ENCODE data around the gene AHNAK2.
"Not testable (repeated sequence)": the region's sequence is repeated elsewhere in the genome, so short reads cannot be mapped to it uniquely, and the experiment has no call there.

Gene AHNAK2

DNA sequence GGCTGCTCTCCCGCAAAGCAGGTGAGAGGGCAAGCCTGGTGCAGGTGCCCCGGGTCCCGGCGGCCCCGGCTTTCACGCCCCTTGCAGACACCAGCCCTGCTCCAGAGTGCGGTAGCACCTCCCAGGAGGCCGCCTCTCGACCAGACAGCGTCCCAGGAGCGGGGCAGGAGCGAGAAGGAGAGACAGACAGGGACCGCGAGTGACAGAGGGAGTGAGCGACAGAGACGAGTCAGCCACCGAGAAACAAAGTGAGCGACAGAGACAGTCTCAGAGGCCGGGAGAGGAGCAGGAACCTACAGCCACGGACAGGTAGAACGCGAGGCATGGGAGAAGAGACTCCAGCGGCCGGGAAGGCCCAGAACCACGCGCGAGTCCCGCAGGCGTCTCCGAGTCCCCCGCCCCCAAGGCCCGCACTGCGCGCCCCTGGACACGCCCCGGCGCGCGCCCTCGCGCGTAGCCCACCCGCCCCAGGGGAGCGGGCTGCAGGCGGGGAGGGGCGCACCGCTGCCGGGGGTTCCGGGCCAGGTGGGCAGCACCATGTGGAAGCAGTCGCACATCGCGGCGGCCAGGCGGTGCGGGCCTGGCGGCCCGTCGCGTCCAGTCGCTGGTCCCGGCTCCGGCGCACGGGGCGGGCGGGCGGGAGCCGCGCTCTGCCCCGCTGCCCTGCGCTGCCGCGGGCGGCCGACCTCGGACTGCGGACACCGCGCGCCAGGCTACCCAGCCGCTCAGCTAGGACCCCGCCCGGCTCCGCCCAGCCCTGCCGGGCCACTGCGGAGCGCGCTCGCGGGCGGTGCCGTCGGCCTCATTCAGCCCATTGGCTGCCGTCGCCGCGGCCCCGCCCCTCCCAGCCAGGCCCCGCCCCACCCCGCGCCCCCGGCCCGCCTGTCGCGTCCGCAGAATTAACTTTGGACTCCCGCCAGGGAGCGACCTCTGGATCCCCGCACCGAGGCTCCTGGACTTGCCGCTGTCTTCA is at the start of gene AHNAK2:
Gene AHNAK2, minus strand, starts transcription at position 694 of the 973 bp plus-strand sequence. Its CDS starts 137 bp downstream, at position 557.
- DNase-seq (ENCODE audit: low read depth): peak; percentile 75

DNA sequence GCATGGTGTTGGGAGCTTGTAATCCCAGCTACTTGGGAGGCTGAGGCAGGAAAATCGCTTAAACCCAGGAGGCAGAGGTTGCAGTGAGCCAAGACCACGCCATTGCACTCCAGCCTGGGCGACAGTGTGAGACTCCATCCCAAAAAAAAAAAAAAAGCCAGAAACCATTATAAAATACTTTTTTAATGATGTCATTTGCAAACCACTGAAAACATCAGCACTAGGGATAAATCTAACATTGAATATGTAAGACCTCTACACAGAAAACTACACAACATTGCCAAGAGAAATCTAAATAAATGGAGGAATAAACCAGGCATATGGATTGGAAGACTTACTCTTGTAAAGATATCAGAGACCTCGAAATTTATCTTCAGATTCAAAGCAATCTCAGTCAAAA is 49.5 kb upstream of the AHNAK2 start:
- not testable (repeated sequence) for DNase-seq (ENCODE audit: low read depth)

DNA sequence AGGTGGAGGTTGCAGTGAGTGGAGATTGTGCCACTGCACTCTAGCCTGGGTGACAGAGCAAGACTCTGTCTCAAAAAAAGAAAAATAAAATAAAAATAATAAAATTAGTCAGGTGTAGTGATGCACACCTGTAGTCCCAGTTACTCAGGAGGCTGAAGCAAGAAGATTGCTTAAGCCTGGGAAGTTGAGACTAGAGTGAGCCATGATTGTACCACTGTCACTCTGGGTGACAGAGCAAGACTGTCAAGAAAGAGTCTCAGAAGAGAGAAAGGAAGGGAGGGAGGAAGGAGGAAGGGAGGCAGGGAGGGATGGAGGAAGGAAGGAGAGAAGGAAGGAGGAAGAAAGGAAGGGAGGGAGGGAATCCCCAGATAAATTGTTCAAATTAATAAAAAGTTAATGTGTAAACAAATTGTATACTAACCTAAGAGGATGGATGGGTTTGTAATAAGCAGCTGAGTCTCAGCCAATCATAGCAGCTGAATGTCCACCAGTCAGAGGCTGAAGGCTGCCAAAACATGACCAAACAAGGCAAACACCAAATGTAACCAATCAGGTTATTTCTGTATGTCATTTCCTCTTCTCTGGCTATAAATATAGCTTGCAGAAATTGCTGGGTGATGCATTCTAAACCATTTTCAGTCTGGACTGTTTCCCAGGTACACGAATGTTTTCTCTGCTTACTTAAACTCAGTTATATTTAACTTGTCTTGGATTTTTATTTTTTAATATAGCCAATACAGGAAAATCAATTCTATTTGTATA is 48.8 kb upstream of the AHNAK2 start:
- peak; percentile 62 for DNase-seq (ENCODE audit: low read depth)

DNA sequence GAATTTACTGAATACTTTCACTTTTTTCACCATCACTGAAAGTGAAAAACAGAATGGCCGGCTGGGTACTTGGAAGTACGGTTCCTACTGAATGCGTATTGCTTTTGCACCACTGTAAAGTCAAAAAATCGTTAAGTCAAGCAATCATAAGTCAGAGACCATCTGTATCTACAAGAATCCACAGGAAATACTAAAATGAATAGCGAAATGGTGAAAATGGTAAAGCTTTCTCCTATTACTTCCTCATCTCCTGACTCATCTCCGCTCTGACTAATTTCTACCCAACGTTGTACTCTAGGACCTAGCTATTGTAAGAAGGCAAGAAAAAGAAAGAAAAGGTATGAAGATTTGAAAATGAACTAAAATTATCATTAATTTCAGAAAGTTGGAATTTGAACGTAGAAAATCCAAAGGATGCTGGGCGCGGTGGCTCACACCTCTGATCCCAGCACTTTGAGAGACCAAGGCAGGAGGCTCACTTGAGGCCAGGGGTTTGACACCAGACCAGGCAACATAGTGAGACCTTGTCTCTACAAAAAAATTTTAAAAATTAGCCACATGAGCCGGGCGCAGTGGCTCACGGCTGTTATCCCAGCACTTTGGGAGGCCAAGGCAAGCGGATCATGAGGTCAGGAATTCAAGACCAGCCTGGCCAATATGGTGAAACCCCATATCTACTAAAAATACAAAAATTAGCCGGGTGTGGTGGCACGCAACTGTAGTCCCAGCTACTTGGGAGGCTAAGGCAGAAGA is 48.0 kb upstream of the AHNAK2 start:
- DNase-seq (ENCODE audit: low read depth): peak; percentile 93

DNA sequence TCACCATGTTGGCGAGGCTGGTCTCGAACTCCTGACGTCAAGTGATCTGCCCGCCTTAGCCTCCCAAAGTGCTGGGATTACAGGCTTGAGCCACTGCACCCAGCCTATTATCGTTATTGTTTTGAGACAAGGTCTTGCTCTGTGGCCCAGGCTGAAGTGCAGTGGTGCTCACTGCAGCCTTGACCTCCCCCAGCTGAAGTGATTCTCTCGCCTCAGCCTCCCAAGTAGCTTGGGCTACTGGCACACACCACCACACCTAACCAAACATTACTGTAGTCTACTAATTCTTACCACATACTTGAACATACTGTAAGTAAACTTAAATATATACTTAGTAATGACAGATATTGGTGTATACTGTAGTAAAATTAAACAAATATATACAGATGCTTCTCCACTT is 47.3 kb upstream of the AHNAK2 start:
- no peak for DNase-seq (ENCODE audit: low read depth)

DNA sequence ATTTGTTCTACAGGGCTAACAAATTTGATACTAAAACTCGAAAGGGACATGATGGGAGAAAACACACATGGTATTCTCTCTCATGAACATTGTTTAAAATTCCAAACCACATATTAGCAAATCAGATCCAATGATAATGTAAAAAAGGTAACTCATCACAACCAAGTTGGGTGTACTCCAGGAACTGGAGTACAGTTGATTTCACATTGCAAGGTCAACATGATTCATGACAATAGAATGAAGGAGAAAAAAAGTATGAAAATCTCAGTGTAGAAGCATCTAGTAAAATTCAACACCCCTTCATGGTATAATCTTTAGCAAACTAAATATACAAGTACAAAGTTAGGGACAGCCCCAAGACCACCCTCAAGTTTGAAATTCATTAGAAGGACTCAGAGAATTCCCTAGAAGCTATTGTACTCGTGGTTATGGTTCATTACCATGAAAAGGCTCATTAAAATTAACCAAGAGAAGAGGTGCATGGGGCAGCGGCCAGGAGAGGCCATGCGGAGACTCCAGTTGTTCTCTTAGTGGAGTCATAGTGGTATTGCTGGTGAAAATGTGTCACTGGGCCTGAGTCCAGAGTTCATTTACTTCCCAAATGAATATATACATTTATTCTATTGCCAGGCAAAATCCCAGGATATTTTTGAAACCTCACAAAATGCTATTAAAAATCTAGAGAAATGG is 45.8 kb upstream of the AHNAK2 start:
- DNase-seq (ENCODE audit: low read depth): peak; percentile 86

DNA sequence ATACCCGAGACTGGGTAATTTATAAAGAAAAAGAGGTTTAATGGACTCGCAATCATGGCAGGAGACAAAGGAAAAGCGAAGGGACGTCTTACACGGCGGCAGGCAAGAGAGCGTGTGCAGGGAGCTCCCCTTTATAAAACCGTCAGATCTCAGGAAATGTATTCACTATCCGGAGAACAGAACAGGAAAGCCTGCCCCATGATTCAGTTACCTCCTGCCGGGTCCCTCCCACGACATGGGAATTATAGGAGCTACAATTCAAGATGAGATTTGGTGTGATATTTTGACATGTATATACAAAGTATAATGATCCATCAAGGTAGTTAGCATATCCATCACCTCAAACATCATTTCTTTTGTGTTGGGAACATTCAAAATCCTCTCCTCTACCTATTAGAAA is 45.0 kb upstream of the AHNAK2 start:
- peak; percentile 55 for DNase-seq (ENCODE audit: low read depth)

DNA sequence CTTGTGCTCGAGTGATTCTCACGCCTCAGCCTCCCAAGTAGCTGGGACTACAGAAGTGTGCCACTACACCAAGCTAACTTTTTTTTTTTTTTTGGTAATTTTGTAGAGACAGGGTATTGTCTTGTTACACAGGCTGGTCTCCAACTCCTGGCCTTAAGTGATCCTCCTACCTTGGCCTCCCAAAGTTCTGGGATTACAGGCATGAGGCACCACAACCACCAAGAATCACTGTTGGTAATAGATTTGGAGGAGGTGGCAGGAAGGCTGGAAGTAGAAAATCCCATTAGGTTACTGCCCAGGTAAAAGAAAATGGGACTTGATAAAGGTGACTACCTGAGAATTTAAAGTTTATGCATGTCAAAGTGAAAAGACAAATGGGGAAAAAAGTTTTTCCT is 44.1 kb upstream of the AHNAK2 start:
- no peak for DNase-seq (ENCODE audit: low read depth)

DNA sequence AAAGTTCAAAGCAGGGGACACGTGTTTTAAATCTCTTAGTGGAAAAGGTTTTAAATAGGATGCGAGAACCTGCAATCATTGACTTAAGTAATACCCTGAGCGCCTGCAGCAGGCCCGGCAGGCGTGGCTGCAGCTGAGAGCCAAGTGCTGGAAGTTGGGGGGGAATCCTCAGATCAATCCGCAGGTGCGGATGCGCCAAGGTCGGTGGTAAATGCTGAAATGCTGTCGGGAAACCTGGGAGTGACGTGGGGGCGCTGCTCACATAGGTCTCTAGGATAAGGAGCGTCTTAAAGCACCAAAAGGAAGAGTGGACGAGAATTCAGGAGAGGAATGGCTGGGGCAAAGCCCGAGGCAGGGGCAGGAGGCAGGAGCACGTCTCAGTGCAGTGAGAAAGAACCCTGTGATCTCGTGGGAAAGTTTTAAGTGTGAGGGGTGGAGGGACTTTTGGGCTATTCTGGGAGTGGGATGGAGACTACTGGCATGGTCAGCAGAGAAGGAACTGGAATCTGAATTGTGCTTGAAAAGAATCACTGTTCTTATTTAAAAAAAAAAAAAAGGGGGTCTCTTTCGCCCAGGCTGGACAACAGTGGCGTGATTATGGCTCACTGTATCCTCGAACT is 43.6 kb upstream of the AHNAK2 start:
- peak; percentile 52 for DNase-seq (ENCODE audit: low read depth)

DNA sequence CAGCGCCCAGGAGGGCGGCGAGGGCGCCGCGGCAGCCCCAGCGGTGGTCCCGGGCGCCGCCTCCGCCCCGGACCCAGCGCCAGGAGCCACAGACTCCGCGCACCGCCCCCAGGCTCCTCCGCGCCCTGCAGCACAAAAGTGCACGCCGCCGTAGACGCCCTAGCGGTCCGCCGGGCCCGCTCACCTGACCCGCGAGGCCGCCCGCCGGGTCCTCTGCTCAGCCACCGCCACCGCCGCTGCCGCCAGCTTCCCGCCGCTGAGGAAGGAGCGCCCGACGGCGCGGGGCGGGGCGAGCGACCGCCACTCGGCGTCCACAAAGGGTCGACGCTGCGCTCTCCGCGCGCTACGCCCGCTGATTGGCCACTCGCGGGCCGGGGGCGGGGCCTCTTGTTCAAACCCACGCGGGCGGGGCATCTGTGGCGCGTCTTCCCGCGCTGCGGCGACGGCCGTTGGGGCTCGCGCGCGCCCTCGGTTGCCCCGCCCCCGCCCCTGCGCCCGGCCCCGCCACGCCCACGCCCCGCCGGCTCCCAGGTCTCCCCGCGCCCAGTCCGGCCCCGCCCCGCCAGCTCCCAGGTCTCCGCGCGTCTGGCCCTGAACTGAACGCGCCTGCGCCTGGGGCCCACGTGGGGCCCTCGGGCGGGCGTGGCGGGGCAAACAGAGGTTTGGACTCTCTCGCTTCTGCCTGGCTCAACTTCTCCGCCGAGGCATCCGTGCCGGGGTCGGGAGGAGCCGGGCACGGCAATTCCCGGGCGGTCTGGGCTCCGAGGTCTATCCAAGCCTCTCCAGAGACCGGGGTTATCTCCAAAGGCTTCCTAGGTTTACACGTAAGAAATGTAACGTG is 42.9 kb upstream of the AHNAK2 start, which contains the start of gene CDCA4:
Gene CDCA4, minus strand, starts transcription at position 269 of the 841 bp plus-strand sequence. CDS start 9,154 bp downstream, outside the sequence.
- peak; percentile 95 for DNase-seq (ENCODE audit: low read depth)

DNA sequence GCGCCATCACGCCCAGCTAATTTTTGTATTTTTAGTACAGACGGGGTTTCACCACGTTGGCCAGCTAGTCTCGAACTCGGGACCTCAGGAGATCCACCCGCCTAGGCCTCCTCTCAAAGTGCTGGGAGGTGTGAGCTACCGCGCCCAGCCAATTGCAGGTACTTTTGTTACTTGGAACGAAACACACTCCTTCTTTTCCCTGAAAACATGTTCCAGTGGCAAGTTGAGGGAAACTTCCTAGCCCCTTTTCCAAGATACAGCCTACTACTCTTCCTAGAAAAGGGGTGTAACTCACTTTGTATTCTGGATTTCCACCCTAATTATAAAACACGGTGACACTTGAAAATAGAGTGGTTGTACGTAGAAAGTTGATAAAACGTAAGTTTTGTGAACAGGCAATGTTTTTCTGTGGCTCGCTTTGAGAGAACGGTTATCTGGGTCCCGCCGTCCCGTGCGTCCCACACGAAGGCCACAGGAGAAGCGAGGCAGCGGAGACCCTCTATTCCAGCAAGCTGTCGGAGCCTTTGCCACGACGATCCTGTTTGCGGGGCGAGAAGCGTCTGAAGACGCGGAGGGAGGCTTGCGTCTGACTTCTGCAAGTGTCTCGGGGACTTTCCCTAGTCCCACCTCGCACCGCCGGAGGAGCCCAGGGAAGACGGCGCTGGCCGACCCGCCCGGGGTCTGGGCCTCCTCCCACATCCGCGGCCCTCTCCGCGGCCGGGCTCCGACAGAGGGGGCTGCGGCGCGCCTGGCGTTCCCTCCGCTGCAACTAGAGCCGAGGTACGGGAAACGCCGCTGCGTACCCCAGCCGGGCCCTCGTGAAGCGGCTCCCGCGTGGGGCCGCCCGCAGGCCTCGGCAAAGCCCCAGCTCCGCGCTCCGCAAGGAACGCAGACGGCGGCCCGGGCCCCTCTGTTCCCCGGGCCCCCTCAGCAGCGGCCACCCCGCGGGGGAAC is 42.0 kb upstream of the AHNAK2 start:
- peak; percentile 63 for DNase-seq (ENCODE audit: low read depth)

DNA sequence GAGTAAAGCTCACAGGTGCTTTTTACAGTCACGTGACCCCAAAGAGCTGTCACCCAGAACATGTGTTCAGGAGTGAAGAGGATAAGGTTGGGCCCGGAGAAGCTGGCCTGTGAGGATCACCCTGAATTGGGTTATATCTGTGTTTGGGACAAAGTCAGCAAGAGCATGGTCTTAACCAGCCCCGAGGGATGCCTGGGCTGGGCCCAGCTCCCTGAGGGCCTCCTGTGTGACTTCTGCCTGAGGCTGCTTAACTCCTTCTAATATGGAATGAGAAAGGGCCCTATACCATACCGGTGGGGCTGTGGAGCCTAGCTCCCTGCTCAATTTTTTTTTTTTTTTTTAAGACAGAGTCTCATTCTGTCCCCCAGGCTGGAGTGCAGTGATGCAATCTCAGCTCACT is 40.2 kb upstream of the AHNAK2 start:
- no peak for DNase-seq (ENCODE audit: low read depth)

DNA sequence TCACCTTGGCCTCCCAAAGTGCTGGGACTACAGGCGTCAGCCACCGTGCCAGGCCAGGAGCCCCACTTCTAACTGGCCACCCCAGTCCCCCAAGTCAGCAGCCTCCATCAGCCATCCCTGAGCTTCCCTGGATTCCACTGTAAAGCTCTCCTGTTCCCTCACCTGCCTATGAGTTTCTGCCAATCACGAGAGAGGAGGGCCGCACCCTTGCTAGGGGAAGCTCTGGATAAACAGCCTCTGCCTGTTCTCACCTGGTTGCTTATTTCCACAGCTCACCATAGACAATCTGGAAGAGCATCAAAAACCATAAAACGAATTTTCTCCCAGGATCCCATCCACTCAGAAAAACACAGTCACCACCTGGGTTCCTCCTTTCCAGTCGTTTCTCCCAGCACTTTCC is 37.7 kb upstream of the AHNAK2 start:
- no peak for DNase-seq (ENCODE audit: low read depth)

DNA sequence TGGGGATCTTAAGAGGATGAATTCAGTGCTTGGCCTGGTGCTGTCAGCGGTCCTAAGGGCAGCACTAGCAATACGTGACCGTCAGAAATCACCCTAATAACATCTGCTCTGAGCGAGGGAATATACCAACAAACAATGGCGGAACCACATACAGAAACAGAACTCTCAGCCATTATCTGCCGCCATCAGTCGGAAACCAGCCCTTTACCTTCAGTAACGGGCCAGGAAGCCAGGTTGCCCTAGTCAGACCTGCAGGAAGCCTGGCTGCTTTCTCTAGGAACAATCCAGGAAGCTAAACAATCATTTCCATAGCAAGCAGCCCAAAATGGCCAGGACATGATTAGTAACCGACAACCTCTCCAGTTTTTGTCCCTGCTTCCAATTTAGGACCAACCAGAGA is 37.1 kb upstream of the AHNAK2 start:
- no peak for DNase-seq (ENCODE audit: low read depth)

DNA sequence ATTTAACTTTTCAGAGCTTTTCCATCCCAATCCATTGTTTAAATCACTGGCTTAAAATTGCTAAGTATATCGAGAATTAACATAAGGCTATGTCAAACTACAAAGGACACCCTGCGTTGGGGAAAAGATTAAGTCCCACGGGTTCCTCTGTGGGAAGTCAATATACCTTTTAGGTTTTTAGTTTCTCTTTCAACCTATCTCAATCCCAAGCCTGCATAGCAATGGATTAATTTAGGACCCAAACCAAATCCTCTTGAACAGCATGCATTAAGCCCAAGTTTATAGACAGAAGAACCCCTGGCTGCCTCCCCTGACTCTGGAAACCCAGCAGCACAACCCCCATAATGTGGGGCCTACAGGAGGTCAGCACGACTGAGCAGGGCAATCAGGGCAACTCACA is 36.5 kb upstream of the AHNAK2 start:
- DNase-seq (ENCODE audit: low read depth): no peak

DNA sequence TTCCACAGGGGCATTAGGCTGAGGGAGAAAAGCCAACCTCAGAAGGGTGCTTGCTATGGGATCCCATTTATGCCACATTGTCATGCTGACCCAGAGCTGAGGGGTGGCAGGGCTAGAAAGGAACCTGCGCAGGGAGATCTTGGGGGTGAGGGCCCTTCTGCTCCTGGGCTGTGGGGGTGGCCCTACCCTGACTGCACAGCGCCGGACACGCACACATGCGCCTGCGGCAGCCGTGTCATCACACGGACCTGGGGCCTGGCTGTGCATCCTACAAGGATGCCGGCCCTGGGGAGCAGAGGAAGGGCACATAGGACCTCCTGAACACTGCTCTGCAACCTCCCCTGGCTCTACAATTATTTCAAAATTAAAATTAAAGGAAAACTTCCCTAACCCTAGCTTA is 35.9 kb upstream of the AHNAK2 start:
- no peak for DNase-seq (ENCODE audit: low read depth)

DNA sequence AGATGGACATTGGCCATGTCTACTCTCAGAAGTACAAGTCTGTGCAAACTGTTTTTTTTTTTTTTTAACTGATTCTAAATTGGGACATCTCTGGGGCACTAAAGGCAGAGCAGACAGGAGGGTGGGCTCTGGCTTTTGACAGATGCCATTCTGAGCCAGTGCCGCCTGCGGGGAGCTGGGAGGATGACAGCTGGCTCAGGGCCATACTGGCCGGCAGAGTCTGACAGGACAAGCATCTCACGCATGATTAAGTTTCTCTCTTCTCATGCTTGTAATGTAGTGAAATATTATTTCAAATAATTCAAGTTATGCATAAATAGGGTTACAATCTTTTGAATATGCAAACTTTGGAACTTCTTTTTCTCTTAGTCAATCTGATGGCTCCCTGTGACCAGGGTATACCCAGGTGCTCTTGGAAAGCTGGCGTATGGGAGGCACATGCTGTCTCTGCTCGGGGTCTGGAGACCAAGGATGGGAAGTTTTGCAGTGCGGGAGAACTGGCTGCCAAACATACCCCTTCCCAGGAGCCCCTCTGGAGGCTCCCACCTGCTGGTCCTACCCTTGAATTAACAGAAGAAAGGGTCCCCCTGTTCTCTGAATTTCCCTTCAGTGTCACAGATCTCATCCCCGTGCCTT is 35.1 kb upstream of the AHNAK2 start:
- DNase-seq (ENCODE audit: low read depth): no peak

DNA sequence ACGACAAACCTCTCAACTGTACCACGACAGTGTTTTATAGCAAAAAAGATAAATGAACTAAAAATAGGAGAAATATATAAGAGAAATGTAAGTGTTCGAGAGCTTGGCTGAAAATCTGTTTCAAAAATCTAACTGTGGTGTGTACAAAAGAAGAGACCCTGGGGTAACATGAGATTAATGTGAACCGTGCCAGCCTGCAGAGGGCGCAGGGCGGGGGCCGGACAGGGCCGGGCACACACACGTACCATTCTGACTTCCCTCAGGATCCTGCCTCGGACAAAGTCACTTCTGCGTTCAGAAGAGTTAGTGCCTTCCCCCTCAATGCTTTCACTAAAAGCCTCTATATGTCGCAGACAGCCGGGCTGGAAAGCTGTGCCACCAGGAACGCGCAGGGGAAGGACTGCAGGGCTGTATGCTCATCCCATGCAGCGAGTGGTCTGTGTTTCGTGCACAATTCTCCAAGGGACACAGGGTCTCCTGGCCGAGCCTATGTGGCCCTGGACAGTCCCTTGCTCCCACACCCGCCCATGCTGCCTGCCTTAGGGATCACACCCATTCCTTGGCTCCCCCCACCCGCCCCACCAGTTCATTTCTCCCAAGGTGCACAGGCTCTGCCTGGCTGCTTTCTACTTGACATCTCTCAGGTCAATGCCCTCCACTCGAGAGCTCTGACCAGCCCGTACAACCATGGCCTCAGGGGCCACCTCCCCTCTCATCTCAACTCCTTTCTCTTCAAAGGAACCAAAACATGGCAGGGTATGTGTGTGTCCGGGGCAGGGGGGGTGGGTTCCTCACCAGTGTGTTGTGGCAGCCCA is 34.2 kb upstream of the AHNAK2 start:
- DNase-seq (ENCODE audit: low read depth): no peak

Data from iris pigment epithelial cell (primary cell).